H9 (cell line): ENCODE measurements around the gene RAD51. TPM values are rescaled to one million over a fixed set of nuclear protein-coding genes. Genes with fewer than 3 reads are reported as not detected.

Experiments used
- DNase-seq: peaks from one replicate; pipeline ENCODE4 v3.0.0-alpha.2; 2017
- H2AFZ ChIP-seq: one replicate; pipeline ENCODE4 v1.6.1; 2013; ENCODE audit warnings: mild to moderate bottlenecking, low read length, control low read depth, moderate library complexity
- H2AK5ac ChIP-seq: 2 replicates; pipeline ENCODE4 v1.6.1; 2013; ENCODE audit warnings: low read length, control low read depth, mixed read lengths; ENCODE audit not compliant: insufficient read length
- H2BK120ac ChIP-seq: one replicate; pipeline ENCODE4 v1.6.1; 2013; ENCODE audit warnings: low read depth, mild to moderate bottlenecking, low read length, control low read depth, inconsistent platforms; ENCODE audit not compliant: poor library complexity, severe bottlenecking
- H2BK12ac ChIP-seq: 2 replicates; pipeline ENCODE4 v1.6.1; 2013; ENCODE audit warnings: low read length, control low read depth, mixed read lengths, low read depth; ENCODE audit not compliant: insufficient read length
- H2BK15ac ChIP-seq: 2 replicates; pipeline ENCODE4 v1.6.1; 2013; ENCODE audit warnings: low read depth, low read length, control low read depth
- H2BK20ac ChIP-seq: one replicate; pipeline ENCODE4 v1.6.1; 2013; ENCODE audit warnings: low read depth, mild to moderate bottlenecking, low read length, control low read depth, inconsistent platforms; ENCODE audit not compliant: poor library complexity, severe bottlenecking
- H2BK5ac ChIP-seq: 2 replicates; pipeline ENCODE4 v1.6.1; 2013; ENCODE audit warnings: low read length, control low read depth, mixed read lengths; ENCODE audit not compliant: insufficient read length
- H3K14ac ChIP-seq: 2 replicates; pipeline ENCODE4 v1.6.1; 2013; ENCODE audit warnings: low read length, control low read depth; ENCODE audit not compliant: insufficient read depth
- H3K18ac ChIP-seq: 2 replicates; pipeline ENCODE4 v1.6.1; 2013; ENCODE audit warnings: low read depth, mild to moderate bottlenecking, mixed read lengths, low read length, control low read depth; ENCODE audit not compliant: insufficient read length
- H3K23ac ChIP-seq: 2 replicates; pipeline ENCODE4 v1.6.1; 2013; ENCODE audit warnings: low read length, control low read depth, mixed read lengths, low read depth; ENCODE audit not compliant: insufficient read length
- H3K23me2 ChIP-seq: 2 replicates; pipeline ENCODE4 v1.6.1; 2013; ENCODE audit warnings: low read depth, mild to moderate bottlenecking, mixed read lengths, low read length, control low read depth; ENCODE audit not compliant: insufficient read length, poor library complexity, severe bottlenecking
- H3K27ac ChIP-seq: 2 replicates; pipeline ENCODE4 v1.5.1; 2013; ENCODE audit warnings: low read length, control low read depth, mixed read lengths, low read depth; ENCODE audit not compliant: insufficient read length
- H3K27me3 ChIP-seq: 2 replicates; pipeline ENCODE4 v1.6.1; 2013; ENCODE audit warnings: low read length, control low read depth, inconsistent platforms; ENCODE audit not compliant: insufficient read depth
- H3K4ac ChIP-seq: 2 replicates; pipeline ENCODE4 v1.6.1; 2013; ENCODE audit warnings: low read depth, mild to moderate bottlenecking, control low read depth, inconsistent platforms, low read length, moderate library complexity
- H3K4me1 ChIP-seq: 2 replicates; pipeline ENCODE4 v1.6.1; 2013; ENCODE audit warnings: low read length, control low read depth, inconsistent platforms; ENCODE audit not compliant: insufficient read depth
- H3K4me2 ChIP-seq: 2 replicates; pipeline ENCODE4 v1.6.1; 2013; ENCODE audit warnings: low read length, control low read depth, mixed read lengths; ENCODE audit not compliant: insufficient read length, insufficient read depth
- H3K56ac ChIP-seq: 2 replicates; pipeline ENCODE4 v1.6.1; 2013; ENCODE audit warnings: low read depth, mild to moderate bottlenecking, mixed read lengths, low read length, control low read depth; ENCODE audit not compliant: insufficient read length
- H3K79me1 ChIP-seq: 2 replicates; pipeline ENCODE4 v1.6.1; 2013; ENCODE audit warnings: low read depth, mild to moderate bottlenecking, moderate library complexity, low read length, control low read depth, inconsistent platforms; ENCODE audit not compliant: insufficient read depth, poor library complexity, severe bottlenecking
- H3K79me2 ChIP-seq: 2 replicates; pipeline ENCODE4 v1.6.1; 2013; ENCODE audit warnings: low read length, control low read depth, inconsistent platforms; ENCODE audit not compliant: insufficient read depth
- H3K9ac ChIP-seq: 2 replicates; pipeline ENCODE4 v1.6.1; 2013; ENCODE audit warnings: low read length, control low read depth, mixed read lengths; ENCODE audit not compliant: insufficient read length; ENCODE audit errors: extremely low read depth
- H3K9me3 ChIP-seq: one replicate; pipeline ENCODE4 v1.6.1; 2013; ENCODE audit warnings: low read depth, low read length, inconsistent platforms; ENCODE audit not compliant: control insufficient read depth
- H3T11ph ChIP-seq: one replicate; pipeline ENCODE4 v1.6.1; 2013; ENCODE audit warnings: mild to moderate bottlenecking, low read length, control low read depth, inconsistent platforms
- H4K20me1 ChIP-seq: one replicate; pipeline ENCODE4 v1.6.1; 2013; ENCODE audit not compliant: control insufficient read depth, insufficient read length, insufficient read depth
- H4K5ac ChIP-seq: 2 replicates; pipeline ENCODE4 v1.6.1; 2013; ENCODE audit warnings: low read depth, mild to moderate bottlenecking, mixed read lengths, low read length, control low read depth; ENCODE audit not compliant: insufficient read length
- H4K8ac ChIP-seq: replicated peaks from 2 replicates; pipeline ENCODE4 v1.6.1; 2013; ENCODE audit warnings: low read length, control low read depth, mixed read lengths, low read depth; ENCODE audit not compliant: insufficient read length
- H4K91ac ChIP-seq: 2 replicates; pipeline ENCODE4 v1.6.1; 2013; ENCODE audit warnings: low read depth, mild to moderate bottlenecking, moderate library complexity, mixed read lengths, low read length, control low read depth; ENCODE audit not compliant: insufficient read length
- H3K27ac Mint-ChIP-seq, 3 experiments: 2 replicates in 2 of 3; 3 replicates in 1 of 3; pipeline ENCODE4 v1.8.0; 2020 to 2021; ENCODE audit warnings: mixed read lengths in 3 of 3, mild to moderate bottlenecking in 1 of 3, moderate library complexity in 1 of 3
- H3K27me3 Mint-ChIP-seq: 2 replicates; pipeline ENCODE4 v1.8.0; 2021; ENCODE audit warnings: low read depth, mild to moderate bottlenecking, moderate library complexity, mixed read lengths
- H3K36me3 Mint-ChIP-seq, 3 experiments: 2 replicates in 2 of 3; 3 replicates in 1 of 3; pipeline ENCODE4 v1.8.0; 2020 to 2021; ENCODE audit warnings: low read depth in 3 of 3, mixed read lengths in 3 of 3; ENCODE audit not compliant: insufficient read depth in 1 of 3
- H3K4me1 Mint-ChIP-seq, 2 experiments: 2 replicates each; pipeline ENCODE4 v1.8.0; 2020; ENCODE audit warnings: mixed read lengths in 2 of 2
- H3K4me3 Mint-ChIP-seq, 2 experiments: 2 replicates in 1 of 2; 3 replicates in 1 of 2; pipeline ENCODE4 v1.8.0; 2020 to 2021; ENCODE audit warnings: mild to moderate bottlenecking in 2 of 2, mixed read lengths in 2 of 2, moderate library complexity in 1 of 2
- H3K9me3 Mint-ChIP-seq, 2 experiments: 2 replicates in 1 of 2; 3 replicates in 1 of 2; pipeline ENCODE4 v1.8.0; 2020; ENCODE audit warnings: mild to moderate bottlenecking in 2 of 2, mixed read lengths in 2 of 2, moderate library complexity in 1 of 2
- WGBS: extraction: QIAGEN DNeasy Blood & Tissue Kit; methylation state at CpG from one replicate; pipeline ENCODE4 v1.1.7; 2013; ENCODE audit warnings: missing lambda C conversion rate, low lambda C conversion rate, mixed read lengths; ENCODE audit not compliant: insufficient read length; ENCODE audit errors: extremely low coverage; 5-methylcytosine and 5-hydroxymethylcytosine counted together
- total RNA-seq: library from RNA; stranded (reverse); gene quantifications from 2 replicates; pipeline ENCODE4 v1.2.1, GENCODE V29; 2021
- TF ChIP-seq, protein P1 (sequence below): fragments of 200-600 bp; sonication (generic); conservative IDR thresholded peaks from 3 replicates; pipeline ENCODE4 v1.8.0; 2021; ENCODE audit warnings: antibody characterized with exemption, mild to moderate bottlenecking

RAD51 gene
- total RNA-seq, 1 experiment from 2014 or later: 39.2 TPM

- no CpG with 5 or more reads among the region's 22 CpGs for WGBS
- Histone ChIP-seq H3K18ac (no peak overlapping the region), H2AFZ (no peak overlapping the region), H3K9me3 (no peaks in the 10 kb centered on the region), H4K8ac (no peak overlapping the region), H3K56ac (no peak overlapping the region), H2BK20ac (no peak overlapping the region), H2BK12ac (no peak overlapping the region), H3T11ph (no peak overlapping the region), H4K91ac (no peak overlapping the region), H3K4me1 (no peaks in the 10 kb centered on the region), H3K79me2 (no peaks in the 10 kb centered on the region), H3K23me2 (peaks cover 3% of the 10 kb centered on the region), H3K9ac (peak overlapping the region; percentile 61), H3K79me1 (no peaks in the 10 kb centered on the region), H4K20me1 (no peaks in the 10 kb centered on the region), H2BK120ac (no peak overlapping the region), H2BK5ac (no peak overlapping the region), H2AK5ac (no peak overlapping the region), H2BK15ac (no peak overlapping the region), H3K23ac (no peak overlapping the region), H3K14ac (no peak overlapping the region; the same call in 1 of the 2 replicates), H3K4me2 (peak overlapping the region; percentile 77), H3K27me3 (no peaks in the 10 kb centered on the region), H3K4ac (no peak overlapping the region), H3K27ac (no peak overlapping the region), H4K5ac (no peak overlapping the region)
- DNase-seq: no peak
- Mint-ChIP-seq H3K4me1 (peaks cover 8 to 18% of the 10 kb centered on the region in 2 experiments), H3K4me3 (peak overlapping the region; percentile 94), H3K9me3 (no peaks in the 10 kb centered on the region), H3K27ac (peak overlapping the region in 1 of 3 experiments; percentile 83; a peak in 4 of 7 replicates), H3K36me3 (peaks cover 4 to 17% (median 11%) of the 10 kb centered on the region in 3 experiments; a peak in 5 of 7 replicates), H3K27me3 (no peaks in the 10 kb centered on the region)
- TF ChIP-seq, protein P1, sequence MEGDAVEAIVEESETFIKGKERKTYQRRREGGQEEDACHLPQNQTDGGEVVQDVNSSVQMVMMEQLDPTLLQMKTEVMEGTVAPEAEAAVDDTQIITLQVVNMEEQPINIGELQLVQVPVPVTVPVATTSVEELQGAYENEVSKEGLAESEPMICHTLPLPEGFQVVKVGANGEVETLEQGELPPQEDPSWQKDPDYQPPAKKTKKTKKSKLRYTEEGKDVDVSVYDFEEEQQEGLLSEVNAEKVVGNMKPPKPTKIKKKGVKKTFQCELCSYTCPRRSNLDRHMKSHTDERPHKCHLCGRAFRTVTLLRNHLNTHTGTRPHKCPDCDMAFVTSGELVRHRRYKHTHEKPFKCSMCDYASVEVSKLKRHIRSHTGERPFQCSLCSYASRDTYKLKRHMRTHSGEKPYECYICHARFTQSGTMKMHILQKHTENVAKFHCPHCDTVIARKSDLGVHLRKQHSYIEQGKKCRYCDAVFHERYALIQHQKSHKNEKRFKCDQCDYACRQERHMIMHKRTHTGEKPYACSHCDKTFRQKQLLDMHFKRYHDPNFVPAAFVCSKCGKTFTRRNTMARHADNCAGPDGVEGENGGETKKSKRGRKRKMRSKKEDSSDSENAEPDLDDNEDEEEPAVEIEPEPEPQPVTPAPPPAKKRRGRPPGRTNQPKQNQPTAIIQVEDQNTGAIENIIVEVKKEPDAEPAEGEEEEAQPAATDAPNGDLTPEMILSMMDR: no peak
Observed at GRCh38 chr15:40754574-40754882, 59.6 kb downstream of the RAD51 start.
